GM12875 (cell line): ENCODE data around the gene P2RX3.
"Not testable (repeated sequence)": the region's sequence is repeated elsewhere in the genome, so short reads cannot be mapped to it uniquely, and the experiment has no call there.

Experiments
- H3K4me3 ChIP-seq: one replicate; pipeline ENCODE4 v1.5.1; 2011; ENCODE audit warnings: low read depth, low read length, control low read depth
- TF ChIP-seq, protein P1 (sequence below): IDR thresholded peaks from 2 replicates; pipeline ENCODE4 v1.5.1; 2011; ENCODE audit warnings: low read depth, mild to moderate bottlenecking, control low read depth, inconsistent platforms, low read length, moderate library complexity, borderline replicate concordance; ENCODE audit not compliant: insufficient read depth

P2RX3 gene

DNA sequence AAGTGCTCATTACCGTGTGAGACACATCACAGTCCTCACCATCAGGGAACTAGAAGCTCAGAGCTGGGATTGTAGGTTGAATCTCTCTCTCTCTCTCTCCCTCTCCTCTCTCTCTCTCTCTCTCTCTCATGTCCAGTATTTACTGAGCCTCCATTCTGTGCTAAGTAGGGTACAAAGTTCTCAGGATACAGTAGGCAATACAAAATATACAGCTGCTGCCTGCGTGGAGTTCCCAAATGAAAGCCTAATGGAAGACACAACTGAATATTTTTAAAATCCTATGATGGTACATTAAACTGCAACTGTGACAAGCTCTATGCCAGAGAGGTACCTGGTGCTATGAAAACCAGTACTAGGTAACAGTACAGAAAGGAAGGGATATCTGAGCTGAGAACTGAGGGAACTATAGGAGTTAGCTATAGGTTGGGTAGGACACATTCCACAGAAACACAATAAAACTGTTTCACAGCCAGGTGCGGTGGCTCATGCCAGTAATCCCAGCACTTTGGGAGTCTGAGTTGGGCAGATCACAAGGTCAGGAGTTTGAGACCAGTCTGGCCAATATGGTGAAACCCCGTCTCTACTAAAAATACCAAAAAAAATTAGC is 61.9 kb downstream of the P2RX3 start:
- TF ChIP-seq, protein P1, sequence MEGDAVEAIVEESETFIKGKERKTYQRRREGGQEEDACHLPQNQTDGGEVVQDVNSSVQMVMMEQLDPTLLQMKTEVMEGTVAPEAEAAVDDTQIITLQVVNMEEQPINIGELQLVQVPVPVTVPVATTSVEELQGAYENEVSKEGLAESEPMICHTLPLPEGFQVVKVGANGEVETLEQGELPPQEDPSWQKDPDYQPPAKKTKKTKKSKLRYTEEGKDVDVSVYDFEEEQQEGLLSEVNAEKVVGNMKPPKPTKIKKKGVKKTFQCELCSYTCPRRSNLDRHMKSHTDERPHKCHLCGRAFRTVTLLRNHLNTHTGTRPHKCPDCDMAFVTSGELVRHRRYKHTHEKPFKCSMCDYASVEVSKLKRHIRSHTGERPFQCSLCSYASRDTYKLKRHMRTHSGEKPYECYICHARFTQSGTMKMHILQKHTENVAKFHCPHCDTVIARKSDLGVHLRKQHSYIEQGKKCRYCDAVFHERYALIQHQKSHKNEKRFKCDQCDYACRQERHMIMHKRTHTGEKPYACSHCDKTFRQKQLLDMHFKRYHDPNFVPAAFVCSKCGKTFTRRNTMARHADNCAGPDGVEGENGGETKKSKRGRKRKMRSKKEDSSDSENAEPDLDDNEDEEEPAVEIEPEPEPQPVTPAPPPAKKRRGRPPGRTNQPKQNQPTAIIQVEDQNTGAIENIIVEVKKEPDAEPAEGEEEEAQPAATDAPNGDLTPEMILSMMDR, result no peak
- H3K4me3 ChIP-seq, result no peak overlapping the region

DNA sequence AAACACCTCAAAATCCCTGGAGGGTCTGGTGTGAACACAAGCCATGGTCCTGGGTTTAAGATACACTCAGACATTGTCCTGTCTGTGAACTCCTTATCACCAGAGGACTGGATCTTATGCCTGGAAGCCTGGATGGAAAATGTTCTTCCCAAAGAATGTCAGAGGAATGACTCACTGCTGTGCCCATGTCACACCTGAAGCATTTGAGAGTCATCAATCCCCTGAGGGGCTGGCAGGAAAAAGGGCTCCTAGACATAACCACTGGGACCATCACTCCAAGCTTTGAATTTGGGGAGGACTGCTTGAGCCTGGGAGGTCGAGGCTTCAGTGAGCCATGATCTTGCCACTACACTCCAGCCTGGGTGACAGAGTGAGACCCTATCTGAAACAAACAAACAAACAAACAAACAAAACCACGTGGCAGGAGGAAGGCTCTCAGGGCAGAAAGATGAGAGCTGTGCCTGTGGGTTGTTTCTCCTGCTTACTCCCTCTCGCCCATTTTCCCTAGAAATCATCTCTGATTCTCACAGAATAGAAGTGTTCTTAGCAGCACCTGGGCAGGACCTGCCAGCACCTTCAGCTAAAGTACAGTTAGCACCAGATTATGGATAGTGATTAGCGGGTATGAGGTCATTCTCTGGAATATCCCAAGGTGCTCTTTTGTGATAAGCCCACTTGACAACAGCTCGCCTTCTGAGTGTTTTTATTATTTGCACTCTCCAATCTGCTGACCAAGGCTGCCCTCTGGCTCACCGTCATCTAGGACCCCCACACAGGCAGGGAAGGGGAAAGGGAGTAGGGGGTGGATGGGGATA is 64.2 kb downstream of the P2RX3 start:
- TF ChIP-seq, protein P1, result no peak
- H3K4me3 ChIP-seq, result no peak overlapping the region

DNA sequence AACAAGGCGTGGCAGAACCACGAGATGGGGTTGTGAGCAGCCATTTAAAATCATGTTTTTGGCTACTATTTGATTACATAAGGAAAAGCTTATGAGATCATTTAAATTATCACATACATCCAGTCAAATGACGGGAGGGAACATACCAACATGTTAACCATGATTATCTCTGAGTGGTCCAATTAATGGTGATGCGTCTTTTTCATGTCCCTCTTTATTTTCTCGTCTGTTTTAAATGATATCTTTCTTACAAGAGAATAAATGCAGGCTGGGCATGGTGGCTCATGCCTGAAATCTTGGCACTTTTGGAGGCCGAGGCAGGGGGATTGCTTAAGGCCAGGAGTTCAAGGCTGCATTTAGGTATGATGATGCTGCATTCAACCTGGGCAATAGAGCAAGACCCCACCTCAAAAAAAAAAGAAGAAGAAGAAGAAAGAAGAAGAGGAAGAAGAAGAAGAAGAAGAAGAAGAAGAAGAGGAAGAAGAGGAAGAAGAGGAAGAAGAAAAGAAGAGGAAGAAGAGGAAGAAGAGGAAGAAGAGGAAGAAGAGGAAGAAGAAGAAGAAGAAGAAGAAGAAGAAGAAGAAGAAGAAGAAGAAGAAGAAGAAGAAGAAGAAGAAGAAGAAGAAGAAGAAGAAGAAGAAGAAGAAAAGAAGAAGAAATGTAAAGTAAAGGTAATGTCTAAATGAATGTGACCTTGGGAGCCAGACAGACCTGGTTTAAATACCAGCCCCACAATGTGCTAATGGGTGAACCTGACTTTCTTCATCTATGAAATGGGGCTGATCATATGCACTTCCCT is 65.0 kb downstream of the P2RX3 start:
- H3K4me3 ChIP-seq, result not testable (repeated sequence)

DNA sequence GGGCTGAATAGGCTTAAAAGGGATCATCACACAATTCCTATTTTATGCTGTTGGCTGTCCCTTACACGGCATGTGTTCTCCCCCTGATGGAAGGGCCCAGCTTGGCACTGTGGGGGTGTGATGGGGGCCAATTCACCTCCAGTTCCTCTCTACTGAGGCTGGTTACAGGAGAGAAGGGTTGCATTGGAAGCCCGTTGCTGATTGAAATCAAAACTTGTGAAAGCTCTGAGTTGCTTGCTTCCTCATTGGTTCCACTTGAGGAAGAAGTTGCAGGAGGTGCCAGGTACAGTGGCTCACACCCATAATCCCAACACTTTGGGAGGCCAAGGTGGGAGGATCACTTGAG is 65.6 kb downstream of the P2RX3 start:
- TF ChIP-seq, protein P1, result no peak
- H3K4me3 ChIP-seq, result no peak overlapping the region

DNA sequence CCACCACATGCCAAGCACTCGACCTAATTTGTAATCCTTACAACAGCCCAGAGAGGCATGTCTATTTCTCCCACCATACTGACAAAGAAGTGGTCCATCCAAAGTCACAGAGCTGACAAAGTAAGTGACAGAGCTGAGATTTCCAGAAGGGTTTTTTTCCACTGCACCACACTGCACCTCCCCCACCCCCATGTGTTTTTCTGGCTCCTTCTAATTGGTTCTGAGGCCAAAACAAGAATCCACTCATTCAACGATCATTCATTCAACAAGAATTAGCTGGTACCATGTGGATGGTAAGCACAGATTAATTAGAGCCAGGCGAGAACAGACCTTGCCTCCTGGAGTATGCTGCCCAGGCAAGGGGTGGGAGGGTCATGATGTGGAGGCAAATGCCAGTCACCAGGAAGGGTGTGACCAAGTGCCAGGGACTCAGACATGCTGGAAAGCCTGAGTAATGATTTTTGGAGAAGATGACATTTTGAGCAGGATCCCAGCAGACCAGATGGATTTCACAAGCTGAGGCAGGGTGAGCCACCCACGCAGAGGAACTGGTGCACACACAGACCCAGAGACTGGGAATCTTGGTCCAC is 67.2 kb downstream of the P2RX3 start:
- H3K4me3 ChIP-seq, result no peak overlapping the region
- TF ChIP-seq, protein P1, result no peak

DNA sequence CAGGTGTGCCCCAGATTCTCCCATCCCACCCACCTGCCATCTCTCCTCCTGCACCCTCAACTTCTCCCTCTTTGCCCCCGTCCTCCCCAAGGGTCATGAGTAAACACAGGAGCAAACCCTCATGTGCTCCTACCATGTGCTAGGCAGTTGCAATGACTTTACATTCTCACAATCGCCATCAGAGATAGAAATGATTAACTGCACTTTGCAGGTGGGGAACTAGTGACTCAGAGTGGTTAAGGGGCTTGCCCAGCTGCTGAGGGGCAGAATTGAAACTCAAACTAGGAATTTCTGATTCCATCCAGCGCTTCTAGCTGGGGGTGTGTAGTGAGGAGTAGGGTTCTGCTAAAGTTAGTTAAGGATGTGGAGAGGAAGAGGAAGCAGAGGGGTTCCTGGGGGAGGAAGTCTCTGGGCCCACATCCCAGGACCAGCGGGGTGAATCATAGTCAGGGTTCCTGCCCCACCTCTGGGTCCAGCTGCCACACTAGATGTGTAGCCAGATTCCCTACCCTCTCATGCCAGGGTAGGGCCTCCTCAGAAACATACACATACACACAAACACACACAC is 68.3 kb downstream of the P2RX3 start:
- TF ChIP-seq, protein P1, result no peak
- H3K4me3 ChIP-seq, result no peak overlapping the region
